Measurements from ENCODE around the gene ACOT4.
A peak's percentile ranks its signal among the peaks of the same experiment; 100 is the strongest.
"Not testable (repeated sequence)": the region's sequence is repeated elsewhere in the genome, so short reads cannot be mapped to it uniquely, and the experiment has no call there.

Gene ACOT4, protein sequence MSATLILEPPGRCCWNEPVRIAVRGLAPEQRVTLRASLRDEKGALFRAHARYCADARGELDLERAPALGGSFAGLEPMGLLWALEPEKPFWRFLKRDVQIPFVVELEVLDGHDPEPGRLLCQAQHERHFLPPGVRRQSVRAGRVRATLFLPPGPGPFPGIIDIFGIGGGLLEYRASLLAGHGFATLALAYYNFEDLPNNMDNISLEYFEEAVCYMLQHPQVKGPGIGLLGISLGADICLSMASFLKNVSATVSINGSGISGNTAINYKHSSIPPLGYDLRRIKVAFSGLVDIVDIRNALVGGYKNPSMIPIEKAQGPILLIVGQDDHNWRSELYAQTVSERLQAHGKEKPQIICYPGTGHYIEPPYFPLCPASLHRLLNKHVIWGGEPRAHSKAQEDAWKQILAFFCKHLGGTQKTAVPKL

DNA sequence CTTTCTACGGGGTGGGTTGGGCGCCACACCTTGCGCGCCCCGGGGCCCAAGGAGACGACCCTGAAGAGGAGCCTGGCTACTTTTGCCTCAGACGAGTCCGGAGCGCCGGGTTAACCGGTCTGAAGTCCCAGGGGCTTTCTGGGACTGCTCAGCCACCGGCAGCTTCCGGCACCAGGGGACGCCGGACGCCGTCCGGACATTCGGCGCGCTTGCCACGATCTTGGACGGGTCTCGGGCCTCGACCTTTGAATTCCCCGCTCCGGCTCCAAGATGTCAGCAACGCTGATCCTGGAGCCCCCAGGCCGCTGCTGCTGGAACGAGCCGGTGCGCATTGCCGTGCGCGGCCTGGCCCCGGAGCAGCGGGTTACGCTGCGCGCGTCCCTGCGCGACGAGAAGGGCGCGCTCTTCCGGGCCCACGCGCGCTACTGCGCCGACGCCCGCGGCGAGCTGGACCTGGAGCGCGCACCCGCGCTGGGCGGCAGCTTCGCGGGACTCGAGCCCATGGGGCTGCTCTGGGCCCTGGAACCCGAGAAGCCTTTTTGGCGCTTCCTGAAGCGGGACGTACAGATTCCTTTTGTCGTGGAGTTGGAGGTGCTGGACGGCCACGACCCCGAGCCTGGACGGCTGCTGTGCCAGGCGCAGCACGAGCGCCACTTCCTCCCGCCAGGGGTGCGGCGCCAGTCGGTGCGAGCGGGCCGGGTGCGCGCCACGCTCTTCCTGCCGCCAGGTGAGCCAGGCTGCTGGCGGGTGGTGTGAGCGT is at the start of gene ACOT4:
ACOT4 (plus strand) TSS at position 184 of the 760 bp plus-strand sequence; CDS start at position 271, 87 bp downstream.
- DNase-seq: peak in 2 of 4 experiments; percentile 39 to 71

DNA sequence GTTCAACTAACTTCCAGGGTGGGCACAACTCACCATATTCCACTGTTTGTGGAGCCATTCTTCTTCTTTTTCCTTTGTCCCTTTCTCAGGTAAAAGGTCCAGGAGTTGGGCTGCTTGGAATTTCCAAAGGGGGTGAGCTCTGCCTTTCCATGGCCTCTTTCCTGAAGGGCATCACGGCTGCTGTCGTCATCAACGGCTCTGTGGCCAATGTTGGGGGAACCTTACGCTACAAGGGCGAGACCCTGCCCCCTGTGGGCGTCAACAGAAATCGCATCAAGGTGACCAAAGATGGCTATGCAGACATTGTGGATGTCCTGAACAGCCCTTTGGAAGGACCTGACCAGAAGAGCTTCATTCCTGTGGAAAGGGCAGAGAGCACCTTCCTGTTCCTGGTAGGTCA is 48.7 kb upstream of the ACOT4 start:
- DNase-seq: not testable (repeated sequence)

DNA sequence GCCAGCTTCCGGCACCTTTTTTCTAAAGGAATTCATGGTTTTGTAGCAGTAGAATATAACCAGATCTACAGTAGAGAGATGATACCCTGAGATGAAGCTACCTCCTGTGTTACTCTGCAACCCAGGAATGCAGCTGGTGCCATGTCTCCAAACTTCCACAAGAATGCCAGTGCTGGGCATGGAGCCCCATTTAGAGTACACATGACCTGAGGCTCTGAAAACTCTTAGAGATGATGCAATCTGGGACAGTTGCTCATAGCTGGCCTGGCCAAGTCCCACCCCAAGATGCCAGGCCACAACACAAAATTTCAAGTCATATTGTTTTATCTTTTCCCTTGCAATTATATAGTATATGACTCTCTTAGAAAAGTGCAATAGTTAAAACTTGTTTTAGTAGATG is 46.3 kb upstream of the ACOT4 start:
- DNase-seq: not testable (repeated sequence)

DNA sequence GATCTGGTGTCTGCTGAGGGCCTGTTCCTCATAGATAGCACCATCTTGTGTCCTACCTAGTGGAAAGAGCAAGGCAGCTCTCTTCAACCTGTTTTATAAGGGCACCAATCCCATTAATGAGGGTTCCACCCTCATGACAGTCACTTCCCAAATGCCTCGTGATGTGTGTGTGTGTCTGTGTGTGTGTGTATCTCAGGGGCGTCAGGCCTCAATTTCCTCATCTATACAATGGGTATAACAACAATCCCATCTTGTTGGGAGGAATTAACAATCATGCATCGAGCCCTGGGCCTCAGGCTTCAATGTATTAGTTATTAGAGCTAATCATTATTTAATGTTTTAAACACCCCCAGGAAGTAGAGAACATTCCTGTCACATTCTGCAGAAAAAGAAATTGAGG is 42.6 kb upstream of the ACOT4 start:
- not testable (repeated sequence) for DNase-seq

DNA sequence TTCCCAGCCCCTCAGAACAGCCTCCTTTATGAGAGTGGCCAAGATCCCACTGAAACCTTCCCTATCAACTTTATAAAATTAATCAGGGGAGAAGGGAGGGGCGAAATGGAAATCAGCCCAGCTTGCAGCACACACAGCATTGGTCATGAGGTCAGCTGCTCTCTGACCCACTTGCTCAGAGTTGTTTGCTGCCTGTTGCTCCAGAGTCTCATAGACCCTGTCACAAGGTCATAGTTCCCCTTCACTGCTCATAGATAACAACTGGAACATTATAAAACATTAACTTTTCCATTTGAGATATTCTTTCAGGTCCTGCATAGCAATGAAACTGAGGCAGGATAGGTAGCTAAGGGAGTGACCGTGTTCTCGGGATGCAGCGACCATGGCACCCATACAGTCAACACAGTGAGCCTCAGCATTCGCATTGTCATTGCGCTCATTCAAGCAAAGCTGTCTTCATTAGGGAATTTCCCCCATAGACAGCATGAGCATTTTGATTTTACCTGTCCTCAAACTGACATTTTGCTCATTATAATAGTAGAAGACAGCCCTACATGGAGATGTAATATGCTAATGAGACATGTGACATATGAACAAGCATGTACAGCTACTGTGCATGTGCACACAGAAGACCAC is 41.7 kb upstream of the ACOT4 start:
- DNase-seq: not testable (repeated sequence)

DNA sequence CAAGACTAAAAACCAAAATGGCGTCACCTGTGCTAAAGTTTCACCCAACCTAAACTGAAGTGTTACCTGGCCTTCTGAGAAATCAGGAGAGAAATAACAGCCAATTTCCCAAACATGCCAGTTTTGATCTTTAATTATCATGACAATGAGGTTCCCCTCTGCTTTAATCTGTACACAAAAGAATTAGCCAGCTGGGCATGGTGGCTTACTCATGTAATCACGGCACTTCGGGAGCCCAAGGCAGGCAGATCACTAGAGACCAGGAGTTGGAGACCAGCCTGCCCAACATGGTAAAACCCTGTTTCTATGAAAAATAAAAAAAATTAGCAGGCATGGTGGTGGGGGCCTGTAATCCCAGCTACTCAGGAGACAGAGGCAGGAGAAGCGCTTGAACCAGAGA is 37.8 kb upstream of the ACOT4 start:
- no peak for DNase-seq

DNA sequence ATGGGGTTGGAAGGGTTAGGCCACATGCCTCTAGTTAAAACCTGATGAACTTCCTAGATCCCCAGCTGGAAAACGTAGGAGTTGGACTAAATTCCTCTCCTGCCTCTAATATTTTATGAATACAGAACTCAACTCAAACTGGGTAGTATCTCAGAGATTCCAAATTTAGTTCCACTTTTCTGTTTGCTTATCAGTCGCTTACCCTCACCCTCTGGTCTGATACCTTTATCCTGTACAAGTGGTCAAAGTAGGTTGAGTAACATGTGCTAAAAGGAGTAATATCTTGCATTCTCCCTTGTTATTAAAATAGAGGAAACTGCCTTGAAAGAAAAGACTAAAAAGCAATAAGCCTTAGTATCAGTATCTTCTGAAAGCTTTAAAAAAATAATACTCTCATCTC is 34.5 kb upstream of the ACOT4 start:
- DNase-seq: not testable (repeated sequence)

DNA sequence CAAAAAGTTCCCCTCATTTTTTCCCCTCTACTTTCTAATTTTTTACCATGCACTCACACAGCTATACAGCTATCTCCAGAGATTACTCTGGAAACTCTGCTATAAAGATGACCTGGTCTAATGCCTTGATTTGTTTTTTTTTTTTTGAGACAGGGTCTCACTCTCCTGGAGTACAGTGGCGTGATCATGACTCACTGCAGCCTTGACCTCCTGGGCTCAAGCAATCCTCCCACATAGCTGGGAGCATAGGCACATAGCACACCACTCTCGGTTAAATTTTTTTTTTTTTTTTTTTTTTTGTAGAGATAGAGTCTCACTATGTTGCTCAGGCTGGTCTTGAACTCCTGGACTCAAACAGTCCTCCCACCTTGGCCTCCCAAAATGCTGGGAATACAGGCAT is 33.4 kb upstream of the ACOT4 start:
- not testable (repeated sequence) for DNase-seq

DNA sequence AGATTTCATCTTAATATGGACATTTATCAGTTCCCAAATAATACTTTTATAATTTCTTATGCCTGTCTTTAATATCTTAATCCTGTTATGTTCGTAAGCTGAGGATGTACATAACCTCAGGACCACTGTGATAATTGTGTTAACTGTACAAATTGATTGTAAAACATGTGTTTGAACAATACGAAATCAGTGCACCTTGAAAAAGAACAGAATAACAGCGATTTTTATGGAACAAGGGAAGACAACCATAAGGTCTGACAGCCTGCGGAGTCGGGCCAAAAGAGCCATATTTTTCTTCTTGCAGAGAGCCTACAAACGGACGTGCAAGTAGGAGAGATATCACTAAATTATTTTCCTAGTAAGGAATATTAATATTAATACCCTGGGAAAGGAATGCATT is 29.4 kb upstream of the ACOT4 start:
- DNase-seq: not testable (repeated sequence)

DNA sequence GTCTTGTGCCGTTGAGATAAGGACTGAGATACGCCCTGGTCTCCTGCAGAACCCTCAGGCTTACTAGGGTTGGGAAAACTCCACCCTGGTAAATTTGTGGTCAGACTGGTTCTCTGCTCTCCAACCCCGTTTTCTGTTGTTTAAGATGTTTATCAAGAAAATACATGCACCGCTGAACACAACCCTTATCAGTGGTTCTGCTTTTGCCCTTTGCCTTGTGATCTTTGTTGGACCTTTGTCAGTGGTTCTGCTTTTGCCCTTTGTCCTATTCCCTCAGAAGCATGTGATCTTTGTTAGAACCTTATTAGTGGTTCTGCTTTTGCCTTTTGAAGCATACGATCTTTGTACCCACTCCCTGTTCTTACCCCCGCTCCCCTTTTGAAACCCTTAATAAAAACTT is 29.0 kb upstream of the ACOT4 start:
- not testable (repeated sequence) for DNase-seq

DNA sequence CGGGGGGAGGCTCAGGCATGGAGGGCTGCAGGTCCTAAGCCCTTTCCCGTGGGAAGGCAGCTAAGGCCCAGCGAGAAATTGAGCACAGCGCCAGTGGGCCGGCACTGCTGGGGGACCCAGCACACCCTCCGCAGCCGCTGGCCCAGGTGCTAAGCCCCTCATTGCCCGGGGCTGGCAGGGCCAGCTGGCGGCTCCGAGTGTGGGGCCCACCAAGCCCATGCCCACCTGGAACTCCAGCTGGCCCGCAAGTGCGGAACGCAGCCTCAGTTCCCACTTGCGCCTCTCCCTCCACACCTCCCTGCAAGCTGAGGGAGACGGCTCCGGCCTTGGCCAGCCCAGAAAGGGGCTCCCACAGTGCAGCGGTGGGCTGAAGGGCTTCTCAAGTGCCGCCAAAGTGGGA is 25.2 kb upstream of the ACOT4 start:
- DNase-seq: not testable (repeated sequence)

DNA sequence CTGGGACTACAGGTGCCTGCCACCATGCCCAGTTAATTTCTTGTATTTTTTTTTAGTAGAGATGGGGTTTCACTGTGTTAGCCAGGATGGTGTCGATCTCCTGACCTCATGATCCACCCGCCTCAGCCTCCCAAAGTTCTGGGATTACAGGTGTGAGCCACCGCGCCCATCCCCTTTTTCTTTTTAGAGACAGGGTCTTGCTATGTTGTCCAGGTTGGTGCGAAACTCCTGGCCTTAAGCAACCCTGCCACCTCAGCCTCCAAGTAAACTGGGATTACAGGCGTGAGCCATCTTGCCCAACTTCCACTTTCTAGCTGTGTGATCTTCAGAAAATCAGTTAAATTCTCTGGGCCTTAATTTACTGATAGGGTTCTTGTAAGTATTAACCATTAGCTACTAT is 24.7 kb upstream of the ACOT4 start:
- not testable (repeated sequence) for DNase-seq

DNA sequence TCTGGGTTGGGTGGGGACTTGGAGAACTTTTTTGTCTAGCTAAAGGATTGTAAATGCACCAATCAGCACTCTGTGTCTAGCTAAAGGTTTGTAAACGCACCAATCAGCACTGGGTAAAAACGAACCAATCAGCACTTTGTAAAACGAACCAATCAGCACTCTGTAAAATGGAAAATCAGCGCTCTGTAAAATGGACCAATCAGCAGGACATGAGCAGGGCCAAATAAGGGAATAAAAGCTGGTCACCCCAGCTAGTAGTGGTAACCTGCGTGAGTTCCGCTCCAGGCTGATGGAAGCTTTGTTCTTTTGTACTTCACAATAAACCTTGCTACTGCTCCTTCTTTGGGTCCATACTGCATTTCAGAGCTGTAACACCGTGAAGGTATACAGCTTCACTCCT is 24.3 kb upstream of the ACOT4 start:
- DNase-seq: no peak

DNA sequence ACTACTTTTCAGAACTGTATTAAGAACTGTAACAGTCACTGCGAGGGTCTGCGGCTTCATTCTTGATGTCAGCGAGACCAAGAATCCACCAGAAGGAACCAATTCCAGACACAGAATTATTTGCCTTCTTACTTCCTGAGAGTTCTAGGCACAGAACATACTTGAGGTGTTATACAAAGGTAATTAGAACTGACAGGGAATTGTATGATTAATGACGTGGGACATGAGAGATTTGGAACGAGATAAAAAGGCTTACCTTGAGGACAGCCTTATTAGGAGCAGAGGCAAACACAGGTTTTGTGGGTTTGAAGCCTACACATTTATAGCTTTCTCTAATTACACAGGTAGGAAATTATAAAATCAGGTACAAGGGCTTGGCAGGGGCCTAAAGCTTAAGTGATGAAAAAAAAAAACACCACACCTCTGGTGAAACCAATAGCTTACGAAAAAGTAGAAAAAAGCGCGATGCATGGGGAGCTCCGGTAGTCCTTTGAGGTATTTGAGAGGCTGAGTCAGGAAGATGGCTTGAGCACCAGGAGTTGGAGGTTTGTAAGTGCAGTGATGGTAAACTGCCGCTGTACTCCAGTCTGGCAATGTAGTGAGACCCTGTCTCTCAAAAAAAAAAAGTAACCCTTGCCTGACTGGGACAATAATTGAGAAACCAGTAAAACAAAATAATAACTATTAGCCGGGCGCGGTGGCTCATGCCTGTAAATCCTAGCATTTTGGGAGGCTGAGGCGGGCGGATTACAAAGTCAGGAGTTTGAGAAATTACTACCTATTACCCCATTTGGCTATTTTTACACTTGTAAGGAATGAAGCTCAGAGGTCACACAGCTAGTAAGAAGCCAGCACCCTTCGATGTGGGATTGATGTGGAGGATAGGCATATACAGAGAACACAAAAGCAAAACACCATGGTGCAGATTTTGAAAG is 23.5 kb upstream of the ACOT4 start:
- DNase-seq: no peak

DNA sequence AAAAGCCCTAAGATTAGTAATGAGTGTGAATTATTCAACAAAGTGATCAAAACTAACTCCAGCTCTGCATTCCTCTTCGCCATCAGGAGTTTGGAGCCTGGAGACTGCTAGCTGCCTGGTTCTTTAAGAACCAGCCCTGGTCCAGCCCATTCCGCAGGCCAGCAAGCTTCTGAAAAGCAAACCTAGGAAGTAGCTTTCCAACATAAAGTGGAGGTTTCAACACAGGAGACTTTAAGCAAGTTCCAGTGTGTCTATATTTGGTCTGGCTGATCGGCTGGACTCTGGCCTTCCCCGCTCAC is 22.8 kb upstream of the ACOT4 start:
- not testable (repeated sequence) for DNase-seq

DNA sequence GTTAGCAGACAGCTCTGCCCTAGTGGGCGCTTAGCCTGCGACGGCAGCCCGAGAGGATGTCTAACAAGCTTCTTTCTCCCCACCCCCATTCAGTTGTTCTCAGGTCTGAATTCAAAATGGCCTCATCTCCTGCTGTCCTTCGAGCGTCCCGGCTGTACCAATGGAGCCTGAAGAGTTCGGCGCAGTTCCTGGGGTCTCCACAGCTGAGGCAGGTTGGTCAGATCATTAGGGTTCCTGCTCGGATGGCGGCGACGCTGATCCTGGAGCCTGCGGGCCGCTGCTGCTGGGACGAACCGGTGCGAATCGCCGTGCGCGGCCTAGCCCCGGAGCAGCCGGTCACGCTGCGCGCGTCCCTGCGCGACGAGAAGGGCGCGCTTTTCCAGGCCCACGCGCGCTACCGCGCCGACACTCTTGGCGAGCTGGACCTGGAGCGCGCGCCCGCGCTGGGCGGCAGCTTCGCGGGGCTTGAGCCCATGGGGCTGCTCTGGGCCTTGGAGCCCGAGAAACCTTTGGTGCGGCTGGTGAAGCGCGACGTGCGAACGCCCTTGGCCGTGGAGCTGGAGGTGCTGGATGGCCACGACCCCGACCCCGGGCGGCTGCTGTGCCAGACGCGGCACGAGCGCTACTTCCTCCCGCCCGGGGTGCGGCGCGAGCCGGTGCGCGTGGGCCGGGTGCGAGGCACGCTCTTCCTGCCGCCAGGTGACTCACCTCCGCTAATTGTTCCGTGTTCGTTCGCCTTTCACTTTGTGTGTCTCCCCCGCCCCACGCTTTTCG is 22.3 kb upstream of the ACOT4 start, which contains the start of gene ACOT2:
ACOT2 (plus strand) TSS at position 29 of the 774 bp plus-strand sequence; CDS start at position 57, 28 bp downstream.
- peak; percentile 49 to 71 (median 50) for DNase-seq

DNA sequence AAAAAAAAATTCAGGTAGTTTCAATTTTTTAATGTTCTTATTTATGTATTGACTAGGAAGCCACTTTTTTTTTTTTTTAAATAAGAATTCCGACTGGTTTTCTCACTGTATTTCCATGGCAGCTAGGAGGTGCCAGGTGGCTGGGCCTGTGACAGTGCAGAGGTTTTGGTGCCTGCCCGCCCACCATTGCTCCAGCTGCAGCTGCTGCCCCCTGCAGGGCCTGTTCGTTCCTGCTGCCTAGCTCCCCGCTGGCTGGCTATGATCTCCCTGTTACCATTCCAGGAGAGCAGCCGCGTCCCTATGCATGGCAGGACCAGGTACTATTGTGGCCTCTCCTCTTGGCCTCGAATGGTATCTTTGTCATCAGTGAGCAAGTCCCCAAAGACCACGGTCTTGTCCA is 20.8 kb upstream of the ACOT4 start:
- DNase-seq: peak in 3 of 4 experiments; percentile 13 to 43 (median 26)

DNA sequence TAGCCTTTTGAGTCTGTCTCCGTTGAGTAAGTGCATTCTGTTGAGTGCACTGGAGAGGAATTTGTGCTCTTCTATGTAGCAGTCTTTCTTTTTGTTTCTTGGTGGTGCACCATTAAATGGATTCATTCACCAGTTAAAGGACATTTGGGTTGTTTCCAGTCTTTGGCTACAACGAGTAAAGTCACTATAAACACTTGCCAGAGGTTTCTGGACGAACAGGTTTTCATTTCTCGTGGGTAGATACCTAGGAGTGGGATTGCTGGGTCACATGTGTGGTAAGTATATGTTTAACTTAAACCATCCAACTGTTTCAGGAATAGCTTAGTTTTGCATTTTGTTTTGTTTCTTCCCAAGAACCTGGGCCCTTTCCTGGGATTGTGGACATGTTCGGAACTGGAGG is 18.6 kb upstream of the ACOT4 start:
- not testable (repeated sequence) for DNase-seq

DNA sequence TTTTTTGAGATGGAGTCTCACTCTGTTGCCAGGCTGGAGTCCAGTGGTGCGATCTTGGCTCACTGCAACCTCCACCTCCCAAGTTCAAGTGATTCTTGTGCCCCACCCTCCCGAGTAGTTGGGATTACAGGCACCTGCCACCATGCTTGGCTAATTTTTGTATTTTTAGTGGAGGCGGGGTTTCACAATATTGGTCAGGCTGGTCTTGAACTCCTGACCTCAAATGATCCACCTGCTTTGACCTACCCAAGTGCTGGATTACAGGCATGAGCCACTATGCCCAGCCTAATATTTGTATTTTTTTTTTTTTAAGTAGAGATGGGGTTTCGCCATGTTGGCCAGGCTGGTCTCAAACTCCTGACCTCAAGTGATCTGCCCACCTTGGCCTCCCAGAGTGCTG is 17.9 kb upstream of the ACOT4 start:
- not testable (repeated sequence) for DNase-seq

DNA sequence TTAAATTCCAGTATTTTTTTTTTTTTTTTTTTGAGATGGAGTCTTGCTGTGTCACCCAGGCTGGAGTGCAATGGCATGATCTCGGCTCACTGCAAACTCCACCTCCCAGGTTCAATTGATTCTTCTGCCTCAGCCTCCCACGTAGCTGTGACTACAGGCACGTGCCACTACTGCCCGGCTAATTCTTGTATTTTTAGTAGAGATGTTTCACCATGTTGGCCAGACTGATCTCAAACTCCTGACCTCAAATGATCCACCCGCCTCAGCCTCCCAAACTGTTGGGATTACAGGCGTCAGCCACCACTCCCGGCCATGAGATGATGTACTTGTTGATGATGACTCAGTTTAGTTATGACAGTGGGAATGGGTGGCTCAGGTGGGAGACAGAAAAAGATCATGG is 17.4 kb upstream of the ACOT4 start:
- DNase-seq: not testable (repeated sequence)

DNA sequence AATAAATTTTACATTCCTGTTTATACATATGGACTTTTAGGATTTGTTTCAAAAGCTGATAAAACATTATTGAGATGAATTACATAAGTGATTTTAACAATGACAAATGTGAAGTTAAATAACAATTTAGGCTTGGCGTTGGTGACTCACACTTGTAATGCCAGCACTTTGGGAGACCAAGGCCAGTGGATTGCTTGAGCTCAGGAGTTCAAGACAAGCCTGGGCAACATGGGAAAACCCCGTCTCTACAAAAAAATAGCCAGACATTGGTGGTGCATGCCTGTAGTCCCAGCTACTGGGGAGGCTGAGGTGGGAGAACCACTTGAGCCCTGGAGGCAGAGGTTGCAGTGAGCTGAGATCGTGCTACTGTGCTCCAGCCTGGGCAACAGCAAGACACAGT is 15.3 kb upstream of the ACOT4 start:
- no peak for DNase-seq

DNA sequence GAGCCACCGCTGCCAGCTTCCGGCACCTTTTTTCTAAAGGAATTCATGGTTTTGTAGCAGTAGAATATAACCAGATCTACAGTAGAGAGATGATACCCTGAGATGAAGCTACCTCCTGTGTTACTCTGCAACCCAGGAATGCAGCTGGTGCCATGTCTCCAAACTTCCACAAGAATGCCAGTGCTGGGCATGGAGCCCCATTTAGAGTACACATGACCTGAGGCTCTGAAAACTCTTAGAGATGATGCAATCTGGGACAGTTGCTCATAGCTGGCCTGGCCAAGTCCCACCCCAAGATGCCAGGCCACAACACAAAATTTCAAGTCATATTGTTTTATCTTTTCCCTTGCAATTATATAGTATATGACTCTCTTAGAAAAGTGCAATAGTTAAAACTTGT is 14.5 kb upstream of the ACOT4 start:
- DNase-seq: not testable (repeated sequence)

Data from activated naive CD4-positive, alpha-beta T cell (primary cell).